HG02798 (cell line): ENCODE measurements around the gene HYAL4.
"Not testable (repeated sequence)": the region's sequence is repeated elsewhere in the genome, so short reads cannot be mapped to it uniquely, and the experiment has no call there.

Experiments used
- ATAC-seq: cut with Tn5 transposase; IDR thresholded peaks from one replicate; pipeline ENCODE4 v1.9.1; 2021; ENCODE audit warnings: mild to moderate bottlenecking; ENCODE audit not compliant: unreplicated experiment, poor library complexity

The HYAL4 gene

GRCh38 chr7:123894753-123895152, 49.8 kb downstream of the HYAL4 start:
- not testable (repeated sequence) for ATAC-seq

DNA sequence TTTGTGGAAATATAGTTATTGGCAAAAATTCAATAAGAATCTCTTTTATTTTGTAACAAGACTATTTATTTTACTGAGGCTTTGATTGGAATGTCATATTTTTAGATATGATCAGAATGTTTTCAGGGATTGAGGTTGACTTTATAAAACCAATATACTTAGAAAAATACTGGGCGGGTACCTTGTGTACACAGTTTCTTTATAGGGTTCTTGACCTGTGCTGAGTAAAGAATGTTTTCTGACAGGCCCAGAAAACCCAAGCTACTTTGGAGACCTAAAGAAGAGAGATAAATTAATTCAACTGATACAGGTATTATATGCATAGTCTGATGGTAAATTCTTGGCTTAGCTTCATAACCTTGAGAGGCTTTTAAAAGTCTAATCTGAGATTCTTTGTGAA, 56.1 kb downstream of the HYAL4 start:
- ATAC-seq: no peak

DNA sequence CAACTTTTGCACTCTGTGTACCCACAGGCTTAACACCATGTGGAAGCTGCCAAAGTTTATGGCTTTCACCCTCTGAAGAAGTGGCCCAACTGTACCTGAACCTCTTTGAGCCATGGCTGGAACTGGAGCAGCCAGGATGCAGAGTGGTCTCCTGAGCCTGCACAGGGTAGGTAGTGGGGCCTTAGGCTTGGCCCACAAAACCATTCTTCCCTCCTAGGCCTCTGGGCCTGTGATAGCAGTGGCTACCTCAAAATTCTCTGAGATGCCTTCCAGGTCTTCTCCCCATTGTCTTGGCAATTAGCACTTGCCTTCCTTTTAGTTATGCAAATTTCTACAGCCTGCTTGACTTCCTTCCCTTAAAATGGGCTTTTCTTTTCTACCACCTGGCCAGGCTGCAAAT, 60.7 kb downstream of the HYAL4 start:
- ATAC-seq: no peak

- no peak for ATAC-seq
These were observed 71.3 kb downstream of the HYAL4 start for GRCh38 chr7:123916240-123916724.

DNA sequence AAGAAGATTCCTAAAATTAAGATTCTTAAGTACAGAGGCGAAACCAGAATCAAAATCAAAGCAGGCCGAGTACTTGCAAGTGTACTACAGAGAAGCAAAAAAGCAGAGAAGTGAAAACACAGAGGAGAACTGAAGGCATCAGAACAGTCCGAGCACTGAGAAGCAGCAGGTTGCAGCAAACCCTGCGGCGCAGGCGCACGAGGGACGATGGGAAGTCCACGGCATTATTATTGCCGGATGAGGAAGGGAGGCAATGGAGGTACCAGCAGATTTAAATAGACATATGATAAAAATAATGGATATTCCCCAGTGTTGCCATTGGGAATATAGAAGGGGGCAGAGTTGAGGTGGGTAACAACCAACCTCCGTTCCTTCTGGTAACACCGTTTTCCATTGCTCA, 72.9 kb downstream of the HYAL4 start:
- no peak for ATAC-seq

GRCh38 chr7:123918309-123918708, 73.3 kb downstream of the HYAL4 start:
- no peak for ATAC-seq

GRCh38 chr7:123923599-123923998, 78.6 kb downstream of the HYAL4 start:
- ATAC-seq: no peak

DNA sequence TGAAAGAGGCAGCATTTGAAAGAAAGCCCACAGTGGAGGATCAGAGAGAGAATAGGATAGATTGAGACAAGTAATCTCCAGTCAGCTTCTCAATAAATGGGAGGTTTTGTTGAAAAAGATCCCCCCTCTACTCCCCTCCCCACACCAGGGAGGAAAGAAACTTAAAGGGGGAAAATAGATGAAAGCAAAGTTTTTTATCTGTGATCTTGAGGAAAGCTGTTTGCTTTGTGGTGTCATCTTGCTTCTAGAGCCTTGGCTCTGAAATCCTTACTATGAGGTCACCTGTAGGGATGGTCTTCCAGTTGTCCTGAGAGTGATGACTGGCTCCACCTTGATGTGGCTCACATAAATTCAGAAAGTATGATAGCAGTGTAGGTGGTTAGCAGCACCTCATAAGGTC, 80.0 kb downstream of the HYAL4 start, which contains the start of gene SPAM1:
Gene SPAM1, plus strand, starts transcription at position 301 of the 400 bp plus-strand sequence. CDS start 28,330 bp downstream, outside the sequence.
- no peak for ATAC-seq
